H1 (cell line): Measurements from ENCODE around the gene ZNF277. TPM values are rescaled to one million over a fixed set of nuclear protein-coding genes. Genes with fewer than 3 reads are reported as not detected.

ENCODE experiments used
- CTCF ChIA-PET: fragments of 300-600 bp; sonication (Branson Sonifier 250); formaldehyde crosslinking; loops from one replicate; lab custom pipeline; 2021; ENCODE audit not compliant: partially characterized antibody; lab: Charles Lee
- POLR2A ChIA-PET: fragments of 300-600 bp; sonication (Branson Sonifier 250); formaldehyde crosslinking; loops from one replicate; lab custom pipeline; 2021; ENCODE audit warnings: inconsistent platforms; ENCODE audit not compliant: partially characterized antibody; lab: Charles Lee
- DNase-seq, 2 experiments: peaks; one replicate each; pipeline versions ENCODE4 v3.0.0 to v3.0.0-alpha.2; 2010 to 2022; ENCODE audit warnings: low spot score in 2 of 2, low read depth in 1 of 2, mixed read lengths in 1 of 2
- FAIRE-seq: peaks from 2 replicates; lab custom pipeline; 2011; peaks lifted over from hg19 to GRCh38; lab: Jason Lieb, UNC
- H2AFZ ChIP-seq: 2 replicates; pipeline ENCODE4 v1.8.1; 2012; ENCODE audit warnings: low read length, inconsistent platforms
- H2AK5ac ChIP-seq: 2 replicates; pipeline ENCODE4 v1.6.1; 2013; ENCODE audit warnings: low read depth, low read length
- H2BK120ac ChIP-seq: replicated peaks from 2 replicates; pipeline ENCODE3; 2013; ENCODE audit warnings: low read depth, low read length, inconsistent platforms
- H2BK12ac ChIP-seq: 2 replicates; pipeline ENCODE4 v1.6.1; 2013; ENCODE audit warnings: low read depth, low read length
- H2BK15ac ChIP-seq: 2 replicates; pipeline ENCODE4 v1.6.1; 2013; ENCODE audit warnings: low read length
- H2BK20ac ChIP-seq: 2 replicates; pipeline ENCODE4 v1.6.1; 2013; ENCODE audit warnings: low read length
- H2BK5ac ChIP-seq: 2 replicates; pipeline ENCODE4 v1.6.1; 2013; ENCODE audit warnings: low read depth, low read length
- H3K14ac ChIP-seq: 2 replicates; pipeline ENCODE4 v1.6.1; 2013; ENCODE audit warnings: inconsistent platforms; ENCODE audit not compliant: insufficient read length
- H3K18ac ChIP-seq: 2 replicates; pipeline ENCODE4 v1.6.1; 2013; ENCODE audit warnings: low read length; ENCODE audit errors: extremely low read depth
- H3K23ac ChIP-seq: 2 replicates; pipeline ENCODE4 v1.6.1; 2013; ENCODE audit warnings: inconsistent platforms; ENCODE audit not compliant: insufficient read length
- H3K23me2 ChIP-seq: 2 replicates; pipeline ENCODE4 v1.6.1; 2013; ENCODE audit warnings: low read depth, low read length
- H3K27ac ChIP-seq: 2 replicates; pipeline ENCODE4 v1.6.1; 2011; ENCODE audit warnings: low read depth, low read length, inconsistent platforms
- H3K27me3 ChIP-seq, 4 experiments: replicated peaks in 1 of 4; 1 replicate in 1 of 4; 2 replicates in 3 of 4; pipeline versions ENCODE4 v1.6.1 to v1.8.1; 2011 to 2013; ENCODE audit warnings: low read length in 3 of 4, mild to moderate bottlenecking in 3 of 4, inconsistent platforms in 2 of 4, mixed read lengths in 2 of 4, moderate library complexity in 1 of 4; ENCODE audit not compliant: control insufficient read depth in 3 of 4, insufficient read depth in 3 of 4; ENCODE audit errors: extremely low read depth in 1 of 4
- H3K36me3 ChIP-seq, 4 experiments: 2 replicates each; pipeline versions ENCODE4 v1.6.1 to v1.8.1; 2011 to 2013; ENCODE audit warnings: mild to moderate bottlenecking in 4 of 4, low read length in 3 of 4, moderate library complexity in 2 of 4, control low read depth in 1 of 4, inconsistent platforms in 1 of 4; ENCODE audit not compliant: insufficient read depth in 4 of 4, control insufficient read depth in 2 of 4
- H3K4ac ChIP-seq: replicated peaks from 2 replicates; pipeline ENCODE3; 2013; ENCODE audit warnings: low read length, low read depth, mixed read lengths, inconsistent platforms; ENCODE audit not compliant: insufficient read length
- H3K4me1 ChIP-seq, 4 experiments: replicated peaks in 1 of 4; 1 replicate in 1 of 4; 2 replicates in 3 of 4; pipeline versions ENCODE4 v1.6.1 to v1.8.1; 2011 to 2013; ENCODE audit warnings: low read length in 3 of 4, inconsistent platforms in 2 of 4, mixed read lengths in 1 of 4; ENCODE audit not compliant: insufficient read depth in 4 of 4, control insufficient read depth in 3 of 4
- H3K4me2 ChIP-seq, 2 experiments: 2 replicates each; pipeline versions ENCODE4 v1.6.1 to v1.8.1; 2011 to 2013; ENCODE audit warnings: low read depth in 2 of 2, low read length in 2 of 2, control low read depth in 1 of 2, inconsistent platforms in 1 of 2, mild to moderate bottlenecking in 1 of 2; ENCODE audit not compliant: insufficient read depth in 1 of 2
- H3K4me3 ChIP-seq, 4 experiments: fragments of 200-600, 300-600 bp in 1 of 4; sonication (generic), shearing (Covaris generic), sonication (Bioruptor Twin) in 1 of 4; 2 replicates each; pipeline versions ENCODE4 v1.5.1 to v1.8.1; 2011 to 2016; ENCODE audit warnings: low read length in 4 of 4, low read depth in 3 of 4, control low read depth in 2 of 4, inconsistent platforms in 2 of 4, mild to moderate bottlenecking in 2 of 4, mixed read lengths in 1 of 4, moderate library complexity in 1 of 4; ENCODE audit not compliant: insufficient read depth in 2 of 4; ENCODE audit errors: extremely low read depth in 1 of 4
- H3K56ac ChIP-seq: replicated peaks from 2 replicates; pipeline ENCODE3; 2013; ENCODE audit warnings: low read depth, mild to moderate bottlenecking, mixed read lengths, low read length, inconsistent platforms; ENCODE audit not compliant: insufficient read length
- H3K79me1 ChIP-seq: 2 replicates; pipeline ENCODE4 v1.6.1; 2013; ENCODE audit warnings: low read depth, low read length, control low read depth
- H3K79me2 ChIP-seq, 2 experiments: 2 replicates each; pipeline versions ENCODE4 v1.6.1 to v1.8.1; 2012 to 2013; ENCODE audit warnings: low read length in 2 of 2, mild to moderate bottlenecking in 2 of 2, inconsistent platforms in 1 of 2; ENCODE audit not compliant: insufficient read depth in 2 of 2, control insufficient read depth in 1 of 2
- H3K9ac ChIP-seq, 4 experiments: replicated peaks in 1 of 4; 1 replicate in 1 of 4; 2 replicates in 3 of 4; pipeline versions ENCODE4 v1.6.1 to v1.8.1; 2011 to 2013; ENCODE audit warnings: low read depth in 3 of 4, low read length in 3 of 4, control low read depth in 2 of 4, mild to moderate bottlenecking in 2 of 4, moderate library complexity in 2 of 4, inconsistent platforms in 1 of 4; ENCODE audit errors: extremely low read depth in 1 of 4
- H3K9me3 ChIP-seq, 2 experiments: 2 replicates each; pipeline versions ENCODE4 v1.6.1 to v1.8.1; 2012 to 2013; ENCODE audit warnings: mild to moderate bottlenecking in 2 of 2, moderate library complexity in 2 of 2, control low read depth in 1 of 2, inconsistent platforms in 1 of 2, low read depth in 1 of 2, low read length in 1 of 2, mixed read lengths in 1 of 2; ENCODE audit not compliant: insufficient read depth in 2 of 2
- H4K20me1 ChIP-seq, 2 experiments: replicated peaks in 1 of 2; 2 replicates each; pipeline versions ENCODE3 to v1.8.1; 2011 to 2013; ENCODE audit warnings: inconsistent platforms in 2 of 2, low read length in 2 of 2, mild to moderate bottlenecking in 1 of 2; ENCODE audit not compliant: insufficient read depth in 2 of 2, control insufficient read depth in 1 of 2
- H4K5ac ChIP-seq: 2 replicates; pipeline ENCODE4 v1.6.1; 2013; ENCODE audit warnings: low read length, low read depth, mixed read lengths, inconsistent platforms; ENCODE audit not compliant: insufficient read length
- H4K8ac ChIP-seq: 2 replicates; pipeline ENCODE4 v1.8.0; 2013; ENCODE audit warnings: mild to moderate bottlenecking, moderate library complexity, low read length, inconsistent platforms; ENCODE audit not compliant: insufficient read depth; ENCODE audit errors: extremely low read depth
- H4K91ac ChIP-seq: replicated peaks from 2 replicates; pipeline ENCODE3; 2013; ENCODE audit warnings: low read length, mixed read lengths, inconsistent platforms; ENCODE audit not compliant: insufficient read length
- CEBPB ChIP-seq: IDR thresholded peaks from 2 replicates; pipeline ENCODE4 v1.6.1; 2012; ENCODE audit warnings: low read depth, low read length
- CHD2 ChIP-seq: IDR thresholded peaks from 2 replicates; pipeline ENCODE4 v1.6.1; 2012; ENCODE audit warnings: low read length, improper control_type of control experiment
- FOSL1 ChIP-seq: IDR thresholded peaks from 2 replicates; pipeline ENCODE4 v1.6.1; 2011; ENCODE audit warnings: mild to moderate bottlenecking, low read depth, low read length, moderate library complexity; ENCODE audit not compliant: insufficient read depth
- RXRA ChIP-seq: IDR thresholded peaks from 2 replicates; pipeline ENCODE4 v1.6.1; 2011; ENCODE audit warnings: low read depth, mild to moderate bottlenecking, low read length, moderate library complexity; ENCODE audit not compliant: insufficient read depth
- SP4 ChIP-seq: IDR thresholded peaks from 2 replicates; pipeline ENCODE4 v1.6.1; 2012; ENCODE audit warnings: low read length, inconsistent platforms
- YY1 ChIP-seq: IDR thresholded peaks from 2 replicates; pipeline ENCODE4 v1.6.1; 2011; ENCODE audit warnings: low read depth, mild to moderate bottlenecking, low read length
- WGBS, 2 experiments: shearing (Covaris generic) in 1 of 2; methylation state at CpG; one replicate each; pipeline versions ENCODE4 v1.1.6 to v1.1.7; 2013 to 2015; ENCODE audit warnings: low lambda C conversion rate in 2 of 2, mixed read lengths in 2 of 2, inconsistent platforms in 1 of 2, low coverage in 1 of 2, missing lambda C conversion rate in 1 of 2; ENCODE audit not compliant: insufficient replicate concordance in 2 of 2, insufficient coverage in 1 of 2, insufficient read length in 1 of 2; ENCODE audit errors: extremely low coverage in 1 of 2, missing lambda C conversion rate in 1 of 2; 5-methylcytosine and 5-hydroxymethylcytosine counted together
- polyA plus RNA-seq, 7 experiments: library from polyadenylated mRNA; depleted of rRNA in 3 of 7; stranded (reverse) in 5 of 7; unstranded in 2 of 7; fragments of >200 nt in 5 of 7; fragments of 200-250 nt in 2 of 7; gene quantifications; 1 replicate in 5 of 7; 2 replicates in 1 of 7; 4 replicates in 1 of 7; pipeline versions ENCODE4 v1.2.1 to v1.2.3, GENCODE V29; 2011 to 2013; ENCODE audit warnings: missing spikeins in 2 of 7, mixed read lengths in 2 of 7
- total RNA-seq: library from RNA; stranded (reverse); fragmentation: NEBNext Ultra II Directional; extraction: Animal tissue kit (Norgen Biotek cat#: 25700); gene quantifications from 2 replicates; pipeline ENCODE4 v1.2.1, GENCODE V29; 2021

ZNF277 gene
- total and polyA plus RNA-seq, 2 of the 8 experiments (the other 6 are each of a cell fraction or from before 2014, with no cell fraction given), result 5.1 to 21.7 TPM

- Histone ChIP-seq H3K79me1 (no peaks in the 10 kb centered on the region), H2AK5ac (no peak overlapping the region), H3K4me2 (no peak overlapping the region), H2BK12ac (no peak overlapping the region), H3K36me3 (peaks cover 0 to 18% (median 11%) of the 10 kb centered on the region in 4 experiments; a peak in 2 of 8 replicates), H4K5ac (no peak overlapping the region), H2BK20ac (no peak overlapping the region), H3K56ac (no peak overlapping the region), H3K4ac (no peak overlapping the region), H3K18ac (no peak overlapping the region), H3K27ac (no peak overlapping the region), H2BK5ac (no peak overlapping the region), H4K91ac (no peak overlapping the region), H2BK120ac (no peak overlapping the region), H3K23me2 (no peaks in the 10 kb centered on the region), H3K9me3 (peaks cover 0 to 5% of the 10 kb centered on the region in 2 experiments; a peak in 1 of 4 replicates), H4K20me1 (no peaks in the 10 kb centered on the region), H4K8ac (no peak overlapping the region), H3K79me2 (no peaks in the 10 kb centered on the region), H2BK15ac (no peak overlapping the region), H3K23ac (no peak overlapping the region), H3K27me3 (no peaks in the 10 kb centered on the region), H3K9ac (no peak overlapping the region), H3K4me3 (no peak overlapping the region), H2AFZ (no peak overlapping the region), H3K4me1 (no peaks in the 10 kb centered on the region), H3K14ac (no peak overlapping the region)
- POLR2A ChIA-PET, result no interaction called here
- no peak for DNase-seq
- CTCF ChIA-PET, result no interaction called here
- 86% methylated on average over 4 of the region's 4 CpGs; no CpG with 5 or more reads in 1 of the 2 experiments for WGBS, 2 experiments
- no peak for FAIRE-seq
- no peak for TF ChIP-seq CEBPB
- TF ChIP-seq RXRA, result no peak
- TF ChIP-seq FOSL1, result no peak
- TF ChIP-seq CHD2, result no peak
- TF ChIP-seq SP4, result no peak
- TF ChIP-seq YY1, result no peak
These were observed 140.0 kb downstream of the ZNF277 start for GRCh38 chr7:112346381-112347060.
